ENCODE measurements around the gene CD40LG.

The CD40LG gene

GRCh38 chrX:136630881-136631280 lies 17.1 kb upstream of the CD40LG start:
- Mint-ChIP-seq H3K9me3 (no peaks in the 10 kb centered on the region), H3K4me1 (peaks cover 87% of the 10 kb centered on the region), H3K4me3 (no peak overlapping the region), H3K27me3 (no peaks in the 10 kb centered on the region), H3K27ac (peak overlapping the region in 1 of 2 donors; percentile 52)
- DNase-seq, result no peak
- no peak for ATAC-seq

DNA sequence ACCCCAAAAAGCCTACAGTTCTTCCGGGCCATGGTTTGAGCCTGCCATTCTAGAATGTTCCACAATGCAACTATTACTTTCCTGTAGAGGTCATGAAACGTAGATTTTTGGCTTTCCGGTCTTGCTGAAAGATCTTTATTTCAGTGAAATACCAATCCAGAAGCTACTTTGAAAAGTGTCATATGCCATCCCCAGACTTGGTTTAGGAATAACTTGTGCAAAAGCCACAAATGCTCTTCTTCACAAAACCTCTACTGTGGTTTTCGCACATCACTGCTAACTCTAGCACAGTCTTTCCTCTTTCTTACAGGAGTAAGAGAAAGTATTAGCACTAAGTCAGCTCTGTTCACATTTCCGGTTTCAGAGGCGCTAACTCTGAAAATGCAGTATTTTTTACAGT lies 12.7 kb upstream of the CD40LG start:
- peak in 1 of 2 donors; percentile 24 for DNase-seq

DNA sequence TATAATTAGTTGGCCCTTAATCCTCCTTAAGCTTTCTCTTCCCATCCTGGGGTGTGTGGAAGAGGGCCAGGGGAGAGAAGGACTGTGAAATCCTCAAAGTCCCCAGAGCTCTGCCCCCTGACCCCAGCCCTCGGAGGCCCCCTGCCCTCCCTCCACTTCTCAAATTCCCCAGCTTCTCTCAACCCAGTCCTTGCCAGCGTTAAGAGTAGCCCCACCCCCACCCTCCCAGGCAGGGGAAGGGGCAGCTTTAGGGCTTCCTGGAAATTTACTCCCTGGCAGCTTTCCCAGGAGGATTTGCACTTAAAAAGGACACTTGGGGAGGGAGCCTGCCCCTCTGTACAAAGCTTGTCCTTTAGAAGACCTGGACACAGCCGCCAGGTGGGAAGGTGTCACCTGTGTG lies 11.8 kb upstream of the CD40LG start:
- no peaks in the 10 kb centered on the region for H3K9me3 Mint-ChIP-seq
- DNase-seq, result no peak
- H3K4me3 Mint-ChIP-seq, result no peak overlapping the region
- no peak overlapping the region for H3K27ac Mint-ChIP-seq
- no peaks in the 10 kb centered on the region for H3K27me3 Mint-ChIP-seq
- H3K4me1 Mint-ChIP-seq, result peaks cover 79% of the 10 kb centered on the region
- no peak for ATAC-seq

More for the DNA sequence above, 12.7 kb upstream of the CD40LG start:
- H3K9me3 Mint-ChIP-seq, result no peaks in the 10 kb centered on the region
- peak overlapping the region; percentile 18 to 63 for H3K4me3 Mint-ChIP-seq
- peak overlapping the region in 1 of 2 donors; percentile 80 for H3K27ac Mint-ChIP-seq
- no peaks in the 10 kb centered on the region for H3K27me3 Mint-ChIP-seq
- ATAC-seq, result peak; percentile 96
- peaks cover 80% of the 10 kb centered on the region for H3K4me1 Mint-ChIP-seq

DNA sequence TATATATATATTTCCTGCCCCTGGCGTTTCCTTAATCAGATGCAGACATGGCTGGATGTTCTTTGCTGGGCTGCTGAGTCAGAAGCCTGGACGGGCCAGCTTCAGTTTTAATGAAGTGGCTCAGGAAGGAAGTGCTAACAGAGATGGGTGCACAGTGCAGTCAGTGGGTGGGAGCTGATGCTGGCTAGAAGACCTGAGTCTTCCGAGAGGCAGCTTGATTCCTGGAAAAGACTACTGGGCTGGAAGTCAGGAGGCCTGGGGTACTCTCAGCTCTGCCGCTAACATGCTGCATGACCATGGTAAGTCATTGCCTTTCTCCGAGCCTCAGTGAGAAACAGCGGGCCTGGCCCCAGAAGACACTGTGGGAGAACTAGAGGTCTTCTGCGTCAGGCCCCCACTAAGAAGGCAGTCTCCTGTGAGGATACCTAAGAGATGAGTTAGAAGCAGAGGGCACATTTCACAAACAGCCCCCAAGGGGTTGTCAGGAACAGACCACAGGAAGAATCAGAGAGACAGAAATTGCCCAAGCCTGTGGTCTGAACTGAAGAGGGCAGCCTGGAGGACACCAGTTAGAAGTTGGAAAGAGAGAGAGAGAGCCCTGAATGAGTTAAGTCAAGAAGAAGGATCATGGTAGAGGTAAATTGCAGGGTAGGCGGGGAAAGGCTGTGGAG lies 8.3 kb upstream of the CD40LG start:
- H3K4me3 Mint-ChIP-seq, result peak overlapping the region in 1 of 2 donors; percentile 1
- H3K9me3 Mint-ChIP-seq, result no peaks in the 10 kb centered on the region
- H3K4me1 Mint-ChIP-seq, result peaks cover 81% of the 10 kb centered on the region
- DNase-seq (no peak), ATAC-seq (no peak)
- H3K27ac Mint-ChIP-seq, result peak overlapping the region; percentile 5 to 48
- no peaks in the 10 kb centered on the region for H3K27me3 Mint-ChIP-seq

DNA sequence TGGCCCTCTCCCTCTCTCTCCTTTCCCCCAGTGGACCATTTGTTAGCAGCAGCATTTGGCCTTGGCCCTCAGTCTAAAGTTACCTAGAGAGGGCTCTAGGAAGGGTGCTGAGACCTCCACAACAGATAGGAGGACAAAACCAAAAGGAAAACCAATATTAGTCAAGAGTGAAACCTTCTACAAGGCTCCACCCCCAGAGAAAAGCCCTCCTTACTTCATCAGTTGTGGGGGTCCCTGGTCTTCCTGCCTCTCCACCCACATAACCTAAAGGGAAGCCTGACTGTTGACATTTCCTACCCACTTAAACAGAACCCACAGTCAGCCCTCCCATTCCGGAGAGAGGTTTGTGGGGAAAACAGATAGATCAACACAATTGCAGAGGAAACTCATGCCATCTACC lies 4.7 kb upstream of the CD40LG start:
- ATAC-seq, result peak; percentile 54
- no peak for DNase-seq
- peak overlapping the region; percentile 50 to 82 for H3K27ac Mint-ChIP-seq
- H3K4me1 Mint-ChIP-seq, result peaks cover 80% of the 10 kb centered on the region
- peaks cover 0 to 4% of the 10 kb centered on the region in 2 donors for H3K9me3 Mint-ChIP-seq
- H3K27me3 Mint-ChIP-seq, result no peaks in the 10 kb centered on the region
- H3K4me3 Mint-ChIP-seq, result peak overlapping the region; percentile 37 to 42

DNA sequence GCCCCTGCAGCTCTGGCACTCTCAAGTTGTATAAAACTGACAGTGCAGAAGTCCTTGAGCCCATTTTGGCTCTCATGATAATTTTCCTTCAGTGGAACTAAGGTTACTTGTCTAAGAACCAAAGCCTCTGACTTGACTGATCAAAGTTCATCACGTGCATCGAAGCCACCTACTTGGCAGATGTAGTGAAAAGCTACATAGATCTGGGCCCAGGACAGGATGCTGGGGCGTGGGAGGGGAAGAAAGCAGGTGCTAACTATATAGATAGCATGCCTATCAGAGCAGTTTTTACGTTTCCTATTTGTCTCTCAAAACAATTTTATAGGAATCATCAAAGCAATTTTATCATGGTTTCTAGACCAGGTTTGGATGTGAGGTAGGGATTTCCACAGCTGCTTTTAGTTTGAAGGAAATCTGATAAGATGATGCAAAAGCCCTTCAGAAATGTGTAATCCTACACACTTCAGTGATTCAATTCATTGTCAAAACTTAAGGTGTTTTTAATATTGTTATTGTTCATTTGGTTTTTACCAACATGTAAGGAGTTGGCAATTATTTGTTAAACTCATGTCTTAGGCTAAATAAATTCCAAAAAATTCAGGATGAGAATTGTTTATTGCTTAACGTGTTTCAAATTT lies 1.2 kb upstream of the CD40LG start:
- DNase-seq (peak; percentile 32 to 54), ATAC-seq (peak; percentile 89)
- Mint-ChIP-seq H3K9me3 (peaks cover 0 to 4% of the 10 kb centered on the region in 2 donors), H3K4me3 (peak overlapping the region; percentile 5 to 19), H3K27ac (peak overlapping the region; percentile 76 to 97), H3K27me3 (no peaks in the 10 kb centered on the region), H3K4me1 (peaks cover 57% of the 10 kb centered on the region)

DNA sequence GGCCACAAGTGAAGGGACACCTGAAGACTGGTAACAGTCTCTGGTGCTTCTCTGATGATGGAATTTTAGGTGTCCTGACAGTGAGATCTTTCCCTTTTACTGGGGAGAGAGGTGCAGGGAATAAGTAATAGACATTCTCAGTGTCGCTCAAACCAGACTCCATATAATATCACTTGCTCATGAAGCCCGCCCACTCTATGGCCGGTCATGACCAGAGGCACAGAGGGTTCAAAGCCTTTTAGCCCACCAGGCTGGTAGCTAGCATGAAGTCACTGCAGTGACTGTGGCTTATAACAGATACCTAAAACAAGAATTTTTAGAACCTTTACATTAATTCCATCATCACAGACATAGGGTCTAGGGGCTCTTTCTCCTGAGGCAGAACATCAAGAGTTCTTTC lies 2.9 kb downstream of the CD40LG start:
- no peaks in the 10 kb centered on the region for H3K27me3 Mint-ChIP-seq
- no peak for DNase-seq
- peaks cover 38% of the 10 kb centered on the region for H3K4me1 Mint-ChIP-seq
- no peak for ATAC-seq
- no peak overlapping the region for H3K4me3 Mint-ChIP-seq
- no peaks in the 10 kb centered on the region for H3K9me3 Mint-ChIP-seq
- H3K27ac Mint-ChIP-seq, result no peak overlapping the region

- no peak overlapping the region for H3K27ac Mint-ChIP-seq
- peaks cover 30% of the 10 kb centered on the region for H3K4me1 Mint-ChIP-seq
- H3K9me3 Mint-ChIP-seq, result no peaks in the 10 kb centered on the region
- no peaks in the 10 kb centered on the region for H3K27me3 Mint-ChIP-seq
- ATAC-seq (no peak), DNase-seq (no peak)
- no peak overlapping the region for H3K4me3 Mint-ChIP-seq
Observed at GRCh38 chrX:136652822-136653723, 5.1 kb downstream of the CD40LG start.

- DNase-seq, result no peak
- Mint-ChIP-seq H3K27me3 (no peaks in the 10 kb centered on the region), H3K4me1 (peaks cover 52% of the 10 kb centered on the region)
Observed at GRCh38 chrX:136656361-136656964, 8.5 kb downstream of the CD40LG start.

GRCh38 chrX:136658151-136658550 lies 10.2 kb downstream of the CD40LG start:
- H3K27ac Mint-ChIP-seq, result no peak overlapping the region
- ATAC-seq, result peak; percentile 63
- H3K4me3 Mint-ChIP-seq, result peak overlapping the region; percentile 6 to 18

More at GRCh38 chrX:136656361-136656964, 8.5 kb downstream of the CD40LG start:
- no peak for ATAC-seq
- no peak overlapping the region for H3K4me3 Mint-ChIP-seq
- H3K27ac Mint-ChIP-seq, result no peak overlapping the region
- H3K9me3 Mint-ChIP-seq, result peaks cover 0 to 6% of the 10 kb centered on the region in 2 donors

DNA sequence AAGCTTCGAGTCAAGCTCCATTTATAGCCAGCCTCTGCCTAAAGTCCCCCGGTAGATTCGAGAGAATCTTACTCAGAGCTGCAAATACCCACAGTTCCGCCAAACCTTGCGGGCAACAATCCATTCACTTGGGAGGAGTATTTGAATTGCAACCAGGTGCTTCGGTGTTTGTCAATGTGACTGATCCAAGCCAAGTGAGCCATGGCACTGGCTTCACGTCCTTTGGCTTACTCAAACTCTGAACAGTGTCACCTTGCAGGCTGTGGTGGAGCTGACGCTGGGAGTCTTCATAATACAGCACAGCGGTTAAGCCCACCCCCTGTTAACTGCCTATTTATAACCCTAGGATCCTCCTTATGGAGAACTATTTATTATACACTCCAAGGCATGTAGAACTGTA lies 11.2 kb downstream of the CD40LG start:
- DNase-seq, result no peak
- Mint-ChIP-seq H3K9me3 (peaks cover 0 to 6% of the 10 kb centered on the region in 2 donors), H3K4me1 (peaks cover 62% of the 10 kb centered on the region), H3K4me3 (no peak overlapping the region), H3K27me3 (no peaks in the 10 kb centered on the region), H3K27ac (no peak overlapping the region)
- ATAC-seq, result no peak

More at GRCh38 chrX:136658151-136658550, 10.2 kb downstream of the CD40LG start:
- DNase-seq, result no peak
- H3K9me3 Mint-ChIP-seq, result peaks cover 0 to 6% of the 10 kb centered on the region in 2 donors
- H3K27me3 Mint-ChIP-seq, result no peaks in the 10 kb centered on the region
- peaks cover 60% of the 10 kb centered on the region for H3K4me1 Mint-ChIP-seq

DNA sequence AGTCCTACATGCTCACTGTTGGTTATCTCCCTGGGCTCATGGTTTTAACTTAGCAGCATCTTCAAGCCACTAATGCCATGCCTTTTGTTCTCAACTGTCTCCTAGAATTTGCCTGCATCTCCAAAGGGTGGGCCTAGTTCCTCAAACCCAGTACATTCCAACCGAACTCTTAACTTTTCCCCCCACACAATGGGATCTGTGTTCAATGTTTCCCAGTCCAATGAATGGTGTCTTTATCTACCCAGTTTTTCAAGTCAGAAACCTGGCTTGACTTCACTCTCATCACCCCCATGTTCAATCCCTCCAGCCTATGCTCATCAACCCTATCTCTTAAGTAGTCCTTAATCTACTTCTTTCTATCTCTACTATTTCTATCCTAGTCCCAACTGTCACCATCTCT lies 12.9 kb downstream of the CD40LG start:
- ATAC-seq (no peak), DNase-seq (no peak)
- no peak overlapping the region for H3K27ac Mint-ChIP-seq
- peaks cover 6 to 8% of the 10 kb centered on the region in 2 donors for H3K9me3 Mint-ChIP-seq
- H3K4me3 Mint-ChIP-seq, result no peak overlapping the region
- no peaks in the 10 kb centered on the region for H3K27me3 Mint-ChIP-seq
- peaks cover 63% of the 10 kb centered on the region for H3K4me1 Mint-ChIP-seq

DNA sequence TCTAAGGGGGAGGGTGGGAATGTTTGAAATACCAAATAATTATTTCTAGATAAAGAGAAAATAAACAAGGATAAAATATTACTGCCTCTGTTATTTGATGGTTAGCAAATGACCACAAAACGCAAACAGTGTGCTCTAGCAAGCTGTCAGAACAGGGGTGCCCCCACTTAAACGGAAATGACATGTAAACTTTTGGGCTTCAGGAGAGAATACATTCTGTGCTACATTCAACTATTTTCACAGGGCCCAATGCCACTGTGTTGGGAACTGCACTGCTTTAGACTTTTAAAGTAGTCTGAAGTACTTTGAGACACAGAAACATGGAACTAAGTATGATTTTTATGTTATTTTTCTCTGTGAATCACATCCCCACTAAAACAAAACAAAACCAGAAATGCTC lies 14.1 kb downstream of the CD40LG start:
- Mint-ChIP-seq H3K27me3 (no peaks in the 10 kb centered on the region), H3K27ac (no peak overlapping the region), H3K4me1 (peaks cover 55% of the 10 kb centered on the region), H3K9me3 (peaks cover 6 to 8% of the 10 kb centered on the region in 2 donors), H3K4me3 (peak overlapping the region in 1 of 2 donors; percentile 22)
- ATAC-seq, result no peak
- no peak for DNase-seq

DNA sequence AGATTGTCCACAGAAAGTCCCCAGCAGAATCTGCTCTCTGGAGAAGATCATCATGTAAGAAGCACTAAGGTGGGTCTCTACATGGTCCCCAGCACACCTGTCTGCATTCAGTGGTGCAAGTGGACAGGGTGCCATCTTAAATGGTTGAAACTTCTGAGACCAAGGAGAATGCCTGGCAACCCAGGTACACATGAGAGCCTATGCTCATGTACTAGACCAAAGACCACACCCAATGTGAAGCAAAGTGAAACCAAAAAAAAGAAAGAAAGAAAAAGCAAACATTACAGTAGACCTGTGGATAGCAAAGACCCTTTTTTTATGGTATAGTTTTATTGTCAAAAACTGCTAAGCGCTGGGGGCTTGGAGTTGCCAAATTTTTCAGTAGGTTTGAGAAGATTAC lies 15.0 kb downstream of the CD40LG start:
- peaks cover 56% of the 10 kb centered on the region for H3K4me1 Mint-ChIP-seq
- no peak for ATAC-seq
- no peak for DNase-seq
- H3K27me3 Mint-ChIP-seq, result no peaks in the 10 kb centered on the region
- H3K9me3 Mint-ChIP-seq, result peaks cover 6 to 8% of the 10 kb centered on the region in 2 donors
- H3K4me3 Mint-ChIP-seq, result no peak overlapping the region
- no peak overlapping the region for H3K27ac Mint-ChIP-seq

- DNase-seq, result no peak
- H3K27ac Mint-ChIP-seq, result no peak overlapping the region
- no peak overlapping the region for H3K4me3 Mint-ChIP-seq
- H3K27me3 Mint-ChIP-seq, result no peaks in the 10 kb centered on the region
- ATAC-seq, result no peak
- peaks cover 6 to 8% of the 10 kb centered on the region in 2 donors for H3K9me3 Mint-ChIP-seq
- H3K4me1 Mint-ChIP-seq, result peaks cover 45% of the 10 kb centered on the region
Observed at GRCh38 chrX:136665258-136665900, 17.4 kb downstream of the CD40LG start.
